Sigmoid colon (tissue), 7 donors: ENCODE measurements around the gene PIGO. TPM values are rescaled to one million over a fixed set of nuclear protein-coding genes. Genes with fewer than 3 reads are reported as not detected.
A peak's percentile ranks its signal among the peaks of the same experiment; 100 is the strongest.

Experiments used
- DNase-seq: peaks from one replicate; pipeline ENCODE4 v3.0.0-alpha.2; 2019
- H3K27ac ChIP-seq, 4 donors: fragments of 200-600 bp; sonication (generic); one replicate each; pipeline ENCODE4 v1.5.1; 2016 to 2019; ENCODE audit warnings: mild to moderate bottlenecking in 1 of 4
- H3K27me3 ChIP-seq, 3 donors: fragments of 200-600 bp; sonication (generic); one replicate each; pipeline ENCODE4 v1.5.1; 2019; ENCODE audit warnings: mild to moderate bottlenecking in 1 of 3
- H3K36me3 ChIP-seq, 4 donors: fragments of 200-600 bp; sonication (generic); one replicate each; pipeline ENCODE4 v1.5.1; 2016 to 2019
- H3K4me1 ChIP-seq, 4 donors: fragments of 200-600 bp; sonication (generic); one replicate each; pipeline ENCODE4 v1.5.1; 2017 to 2019
- H3K4me3 ChIP-seq, 4 donors: fragments of 200-600 bp; sonication (generic); one replicate each; pipeline ENCODE4 v1.5.1; 2017 to 2019; ENCODE audit warnings: mild to moderate bottlenecking in 2 of 4, moderate library complexity in 1 of 4
- H3K9me3 ChIP-seq, 4 donors: fragments of 200-600 bp in 3 of 4; sonication (generic) in 3 of 4; one replicate each; pipeline versions ENCODE4 v1.5.1 to v1.6.1; 2013 to 2019
- EP300 ChIP-seq, 4 donors: sonication (generic); formaldehyde crosslinking; IDR thresholded peaks; one replicate each; pipeline ENCODE4 v1.6.1; 2017; ENCODE audit warnings: antibody characterized with exemption in 4 of 4
- POLR2A ChIP-seq, 2 donors: fragments of 450-650 bp; IDR thresholded peaks; one replicate each; pipeline ENCODE4 v1.6.1; 2016; ENCODE audit warnings: antibody characterized with exemption in 2 of 2, mild to moderate bottlenecking in 2 of 2, moderate library complexity in 2 of 2
- POLR2AphosphoS5 ChIP-seq, 4 donors: sonication (generic); formaldehyde crosslinking; IDR thresholded peaks; one replicate each; pipeline ENCODE4 v1.6.1; 2017; ENCODE audit warnings: antibody characterized with exemption in 4 of 4
- WGBS, 2 donors: extraction: QIAGEN DNeasy Blood & Tissue Kit; methylation state at CpG; one replicate each; pipeline ENCODE4 v1.1.7; 2013; 5-methylcytosine and 5-hydroxymethylcytosine counted together
- intact Hi-C: fragments of 100-400 bp; cut with DNase I; formaldehyde crosslinking; loops from one replicate; pipeline ENCODE4 v1.15.1; 2023
- polyA plus RNA-seq, 3 donors: library from polyadenylated mRNA; stranded (reverse); fragments of 200-250 nt; gene quantifications; one replicate each; pipeline ENCODE4 v1.2.3, GENCODE V29; 2013
- total RNA-seq, 4 donors: library from RNA; depleted of rRNA; stranded (reverse); fragments of >200 nt; gene quantifications; one replicate each; pipeline ENCODE4 v1.1.0, GENCODE V29; 2016
- TF ChIP-seq, protein P1 (sequence below), 4 experiments: fragments of 450-650 bp in 3 of 4; fragments of 200-600 bp in 1 of 4; IDR thresholded peaks; one replicate each; pipeline ENCODE4 v1.5.1; 2016 to 2019; ENCODE audit warnings: antibody characterized with exemption in 4 of 4, mild to moderate bottlenecking in 3 of 4, moderate library complexity in 2 of 4
- donor health status: healthy with polysubstance abuse.
- donor health status: Bipolar disorder and iron deficiency.
- donor health status: healthy.

Gene PIGO
- total and polyA plus RNA-seq, 7 donors, result 3.0 to 23.5 (median 10.0) TPM

- no peak for TF ChIP-seq POLR2A (IDR thresholded peaks at IDR 0.05)
- TF ChIP-seq POLR2AphosphoS5 (IDR thresholded peaks at IDR 0.05), result no peak
- TF ChIP-seq, protein P1, sequence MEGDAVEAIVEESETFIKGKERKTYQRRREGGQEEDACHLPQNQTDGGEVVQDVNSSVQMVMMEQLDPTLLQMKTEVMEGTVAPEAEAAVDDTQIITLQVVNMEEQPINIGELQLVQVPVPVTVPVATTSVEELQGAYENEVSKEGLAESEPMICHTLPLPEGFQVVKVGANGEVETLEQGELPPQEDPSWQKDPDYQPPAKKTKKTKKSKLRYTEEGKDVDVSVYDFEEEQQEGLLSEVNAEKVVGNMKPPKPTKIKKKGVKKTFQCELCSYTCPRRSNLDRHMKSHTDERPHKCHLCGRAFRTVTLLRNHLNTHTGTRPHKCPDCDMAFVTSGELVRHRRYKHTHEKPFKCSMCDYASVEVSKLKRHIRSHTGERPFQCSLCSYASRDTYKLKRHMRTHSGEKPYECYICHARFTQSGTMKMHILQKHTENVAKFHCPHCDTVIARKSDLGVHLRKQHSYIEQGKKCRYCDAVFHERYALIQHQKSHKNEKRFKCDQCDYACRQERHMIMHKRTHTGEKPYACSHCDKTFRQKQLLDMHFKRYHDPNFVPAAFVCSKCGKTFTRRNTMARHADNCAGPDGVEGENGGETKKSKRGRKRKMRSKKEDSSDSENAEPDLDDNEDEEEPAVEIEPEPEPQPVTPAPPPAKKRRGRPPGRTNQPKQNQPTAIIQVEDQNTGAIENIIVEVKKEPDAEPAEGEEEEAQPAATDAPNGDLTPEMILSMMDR (IDR thresholded peaks at IDR 0.05), result no peak
- no peak for TF ChIP-seq EP300 (IDR thresholded peaks at IDR 0.05)
- 85 to 97% methylated on average over 2 of the region's 2 CpGs for WGBS, 2 donors
- peaks cover 0 to 39% (median 31%) of the 10 kb centered on the region in 4 donors for H3K4me1 ChIP-seq
- peak overlapping the region; percentile 99 to 100 (median 100) for H3K27ac ChIP-seq
- H3K36me3 ChIP-seq, result no peaks in the 10 kb centered on the region
- intact Hi-C loops, result loop anchor here (5.0 kb wide), 2 partner anchors 39 to 86 kb away; partner anchors contain the start of gene DNAJB5
- no peaks in the 10 kb centered on the region for H3K27me3 ChIP-seq
- H3K4me3 ChIP-seq, result no peak overlapping the region
- no peak for DNase-seq
- no peaks in the 10 kb centered on the region for H3K9me3 ChIP-seq
Measured at GRCh38 chr9:35073279-35073612, 23.1 kb downstream of the PIGO start.

DNA sequence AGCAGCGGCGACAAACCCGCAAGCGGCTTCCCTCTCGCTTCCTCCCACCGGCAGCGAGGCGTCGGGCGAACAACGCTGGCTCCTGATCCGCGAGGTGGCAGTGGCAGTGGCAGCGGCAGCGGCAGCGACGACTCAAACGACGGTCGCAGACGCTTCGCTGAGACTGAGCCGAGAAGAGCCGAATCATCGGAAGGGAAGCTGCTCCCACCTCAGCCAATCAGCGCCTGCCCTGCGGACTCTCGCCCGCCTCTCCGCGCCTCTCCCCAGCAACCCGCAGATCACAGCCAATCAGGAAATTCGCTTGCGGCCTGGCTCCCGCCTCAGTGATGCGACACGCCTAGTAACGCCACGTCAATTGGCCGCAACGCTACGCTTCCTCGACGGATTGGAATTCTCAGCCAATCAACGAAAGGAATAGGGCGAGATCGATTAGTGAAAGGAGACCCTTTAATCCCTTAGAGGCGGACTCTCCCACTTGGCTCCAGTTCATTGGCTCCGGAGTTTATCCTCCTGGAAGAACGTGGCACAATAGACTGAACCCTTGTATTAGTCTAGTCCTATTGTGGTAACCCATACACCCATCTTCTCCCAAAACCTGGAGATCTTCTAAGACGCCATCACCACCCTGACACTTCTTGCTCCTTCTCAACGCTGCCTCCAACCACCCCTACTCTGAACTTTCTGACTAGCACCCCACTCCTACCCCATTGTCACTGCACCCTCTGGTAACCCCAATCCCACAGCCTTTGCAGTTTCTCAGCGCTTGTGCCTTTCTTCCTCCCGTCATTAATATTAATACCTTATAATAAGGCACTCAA is 23.7 kb downstream of the PIGO start, which contains the start of gene VCP:
TSS of gene VCP (minus strand) at position 165 of the 818 bp plus-strand sequence. CDS start 272 bp downstream, outside the sequence.
- intact Hi-C loops, result loop anchor here (5.0 kb wide), 2 partner anchors 40 to 85 kb away; partner anchors contain the start of gene DNAJB5
- TF ChIP-seq EP300 (IDR thresholded peaks at IDR 0.05), result no peak
- TF ChIP-seq, protein P1 (IDR thresholded peaks at IDR 0.05), result no peak
- TF ChIP-seq POLR2A (IDR thresholded peaks at IDR 0.05), result peak; percentile 83 to 86
- TF ChIP-seq POLR2AphosphoS5 (IDR thresholded peaks at IDR 0.05), result peak; percentile 96 to 98 (median 98)
- 5 to 6% methylated on average over 54 of the region's 54 CpGs for WGBS, 2 donors

DNA sequence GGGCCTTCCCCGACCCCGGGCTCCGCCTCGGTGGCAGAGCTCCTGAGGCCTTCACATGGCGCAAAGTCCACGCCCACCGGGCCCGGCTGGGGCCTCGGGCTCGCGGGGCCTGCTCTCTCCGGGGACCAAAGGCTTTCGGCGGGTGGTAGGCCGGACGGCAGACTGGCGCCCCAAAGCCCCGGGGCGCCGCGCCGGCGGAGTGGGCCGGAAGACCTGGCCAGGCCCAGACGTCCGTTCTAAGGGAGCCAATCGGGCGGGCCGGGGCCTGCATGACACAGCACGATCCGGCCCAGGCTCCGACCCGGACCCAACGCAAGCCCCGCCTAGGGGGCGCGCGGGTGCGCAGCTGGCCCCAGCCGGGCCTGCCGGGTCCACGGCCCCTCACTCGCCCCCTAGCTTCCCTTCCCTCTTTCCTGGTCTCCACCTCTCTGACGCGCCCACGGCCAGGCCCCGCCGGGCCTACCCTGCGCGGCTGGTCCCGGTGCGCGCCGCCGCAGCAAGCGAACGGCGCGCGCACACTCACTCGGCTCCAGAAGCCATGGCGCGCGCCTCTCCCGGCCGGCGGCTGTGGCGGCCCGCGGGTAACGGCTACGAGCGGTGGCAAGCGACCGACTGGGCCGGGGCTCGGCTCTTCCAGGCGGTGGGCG is 24.5 kb downstream of the PIGO start:
- TF ChIP-seq POLR2A (IDR thresholded peaks at IDR 0.05) (peak in 1 of 2 donors; percentile 11), EP300 (IDR thresholded peaks at IDR 0.05) (no peak), POLR2AphosphoS5 (IDR thresholded peaks at IDR 0.05) (peak; percentile 3 to 74 (median 14))
- H3K27ac ChIP-seq, result peak overlapping the region; percentile 99 to 100 (median 100)
- intact Hi-C loops, result loop anchor here (5.0 kb wide), 2 partner anchors 40 to 85 kb away; partner anchors contain the start of gene DNAJB5
- H3K9me3 ChIP-seq, result no peaks in the 10 kb centered on the region
- H3K4me1 ChIP-seq, result peaks cover 0 to 47% (median 33%) of the 10 kb centered on the region in 4 donors
- H3K27me3 ChIP-seq, result no peaks in the 10 kb centered on the region
- peak; percentile 94 for DNase-seq
- peak overlapping the region; percentile 80 to 100 (median 90) for H3K4me3 ChIP-seq
- WGBS, 2 donors, result 0 to 1% methylated on average over 79 of the region's 79 CpGs
- H3K36me3 ChIP-seq, result peaks cover 7 to 12% (median 9%) of the 10 kb centered on the region in 4 donors

More for the DNA sequence above, 23.7 kb downstream of the PIGO start, which contains the start of gene VCP:
- no peaks in the 10 kb centered on the region for H3K27me3 ChIP-seq
- H3K4me1 ChIP-seq, result peaks cover 0 to 44% (median 32%) of the 10 kb centered on the region in 4 donors
- peak; percentile 99 for DNase-seq
- peak within 1 kb of the TSS; percentile 99 to 100 (median 100) for H3K27ac ChIP-seq
- H3K36me3 ChIP-seq, result peaks cover under 1 to 5% (median 2%) of the 10 kb centered on the region in 4 donors
- peak within 1 kb of the TSS; percentile 80 to 100 (median 90) for H3K4me3 ChIP-seq
- no peaks in the 10 kb centered on the region for H3K9me3 ChIP-seq

DNA sequence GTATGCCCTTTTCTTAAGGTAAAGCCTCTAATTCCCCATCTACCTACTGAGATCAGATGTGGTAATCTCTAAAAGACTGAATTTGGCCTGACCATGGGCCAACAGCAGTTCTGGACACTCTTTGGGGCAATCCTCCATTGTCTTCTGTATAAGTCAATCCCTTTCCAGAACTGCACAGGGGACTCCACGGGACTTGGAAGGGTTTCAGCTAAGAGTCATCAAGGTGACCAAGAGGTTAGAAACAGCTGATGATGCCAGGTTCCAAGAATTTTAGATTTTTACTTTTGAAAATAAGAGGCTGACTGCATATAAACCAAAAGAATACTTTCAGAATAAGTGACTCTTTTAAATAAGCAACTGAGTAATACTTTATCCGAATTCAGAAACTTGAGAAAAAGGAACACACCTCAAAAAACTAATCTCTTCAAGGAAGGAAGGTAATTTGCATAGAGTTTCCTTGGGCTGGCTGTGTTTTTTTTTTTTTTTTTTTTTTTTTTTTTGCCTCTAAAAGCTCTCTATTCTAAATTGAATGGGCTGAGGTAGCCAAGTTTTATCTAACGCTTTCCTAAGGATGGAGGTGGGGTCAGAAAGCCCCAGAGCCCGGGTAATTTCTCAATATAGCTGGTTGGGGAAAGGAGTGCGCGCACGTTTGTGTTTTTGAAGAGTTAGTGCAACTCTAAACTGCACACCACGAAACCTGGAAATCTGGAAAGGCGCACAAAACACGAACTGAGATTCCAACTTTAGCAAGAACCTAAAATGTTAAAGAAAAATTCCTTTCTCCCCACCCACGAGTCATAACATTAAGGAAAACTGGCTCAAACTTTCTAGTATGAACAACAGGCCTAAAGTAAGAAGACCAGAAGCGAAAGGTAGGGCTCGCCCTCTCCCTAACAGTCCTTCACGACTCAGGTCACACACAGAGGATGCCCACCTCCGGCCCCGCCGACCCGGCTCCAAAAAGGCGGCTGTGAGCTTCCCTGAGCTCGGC is 25.3 kb downstream of the PIGO start:
- intact Hi-C loops, result loop anchor here (5.0 kb wide), 2 partner anchors 41 to 84 kb away; partner anchors contain the start of gene DNAJB5
- Histone ChIP-seq H3K4me1 (peaks cover 0 to 47% (median 33%) of the 10 kb centered on the region in 4 donors), H3K27ac (peak overlapping the region; percentile 99 to 100 (median 100)), H3K36me3 (peaks cover 14 to 20% (median 17%) of the 10 kb centered on the region in 4 donors), H3K27me3 (no peaks in the 10 kb centered on the region), H3K9me3 (no peaks in the 10 kb centered on the region), H3K4me3 (peak overlapping the region; percentile 80 to 100 (median 90))
- no peak for DNase-seq
- WGBS, 2 donors, result 1 to 2% methylated on average over 20 of the region's 20 CpGs
- no peak for TF ChIP-seq POLR2A (IDR thresholded peaks at IDR 0.05)
- no peak for TF ChIP-seq POLR2AphosphoS5 (IDR thresholded peaks at IDR 0.05)
- no peak for TF ChIP-seq EP300 (IDR thresholded peaks at IDR 0.05)
- TF ChIP-seq, protein P1 (IDR thresholded peaks at IDR 0.05), result no peak
